HL-60 (cell line): Measurements from ENCODE around the gene ELOVL6.

Experiments used
- CTCF ChIP-seq: IDR thresholded peaks from one replicate; pipeline ENCODE4 v1.5.1; 2011; ENCODE audit warnings: low read length, control low read depth, inconsistent platforms; ENCODE audit not compliant: insufficient read depth
- GABPA ChIP-seq: IDR thresholded peaks from 2 replicates; pipeline ENCODE4 v1.6.1; 2012; ENCODE audit warnings: low read depth
- POLR2AphosphoS5 ChIP-seq: IDR thresholded peaks from 2 replicates; pipeline ENCODE4 v1.6.1; 2012; ENCODE audit warnings: low read depth
- REST ChIP-seq: IDR thresholded peaks from 2 replicates; pipeline ENCODE4 v1.6.1; 2012; ENCODE audit warnings: low read depth; ENCODE audit not compliant: insufficient replicate concordance
- SPI1 ChIP-seq: IDR thresholded peaks from 2 replicates; pipeline ENCODE4 v1.6.1; 2012; ENCODE audit warnings: low read depth, mild to moderate bottlenecking, borderline replicate concordance

DNA sequence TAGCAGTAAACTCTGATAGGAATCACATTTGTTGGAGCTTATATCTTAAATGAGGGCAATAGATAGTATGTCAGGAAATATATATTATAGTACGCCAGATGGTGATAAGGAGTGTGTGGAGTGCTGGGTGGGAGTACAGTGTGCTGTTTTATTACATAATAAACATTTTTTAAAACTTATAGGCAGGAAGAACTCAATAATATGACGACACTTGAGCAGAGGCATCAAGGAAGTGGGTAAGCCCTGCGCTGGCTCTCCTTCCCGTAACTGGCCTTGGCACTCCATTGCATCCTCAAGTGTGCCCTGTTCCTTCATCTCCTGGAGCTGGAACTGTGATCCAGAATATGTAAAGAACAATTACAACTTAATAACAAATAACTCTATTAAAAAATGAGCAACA lies 123.8 kb downstream of the ELOVL6 start:
- TF ChIP-seq CTCF (no peak), POLR2AphosphoS5 (no peak), REST (no peak), GABPA (no peak), SPI1 (no peak)
